Measurements from ENCODE around the gene HSPA1A.
"Not testable (repeated sequence)": the region's sequence is repeated elsewhere in the genome, so short reads cannot be mapped to it uniquely, and the experiment has no call there.

Gene HSPA1A

DNA sequence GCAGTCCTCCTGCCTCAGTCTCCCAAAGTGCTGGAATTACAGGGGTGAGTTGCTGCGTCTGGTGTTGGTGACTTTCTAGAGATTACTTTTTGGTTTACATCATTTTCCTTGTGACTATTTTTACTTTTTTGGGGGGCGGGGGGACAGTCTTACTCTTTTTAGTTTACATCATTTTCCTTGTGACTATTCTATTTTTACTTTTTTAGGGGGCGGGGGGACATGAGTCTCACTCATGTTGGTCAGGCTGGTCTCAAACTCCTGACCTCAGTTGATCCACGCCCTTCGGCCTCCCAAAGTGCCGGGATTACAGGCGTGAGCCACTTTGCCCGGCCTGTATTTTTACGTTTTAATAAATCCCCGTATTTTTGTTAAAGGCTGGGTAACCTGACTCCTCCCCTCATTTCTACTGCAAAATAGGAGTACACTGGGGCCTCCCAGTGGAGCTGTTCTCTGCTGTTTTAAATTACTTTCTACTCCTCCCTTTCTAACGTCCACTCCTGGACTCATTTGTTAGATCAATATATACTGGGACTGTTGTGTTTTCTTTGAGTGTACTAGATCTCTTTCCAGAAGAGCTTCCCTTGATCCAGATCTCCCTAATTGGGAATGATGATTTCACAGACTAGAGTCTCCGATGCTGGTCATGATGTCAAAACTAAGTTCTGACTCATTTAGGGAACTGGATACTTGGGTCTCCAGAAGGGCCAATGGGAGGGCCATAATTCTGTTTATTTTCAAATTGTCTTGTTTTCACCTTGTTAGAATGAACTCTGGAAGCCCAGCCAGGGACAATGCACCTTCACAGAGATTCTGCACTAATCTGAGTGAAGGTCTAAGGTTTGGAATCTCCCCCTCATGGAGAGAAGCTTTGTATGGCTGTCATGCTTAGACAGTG lies 21.4 kb downstream of the HSPA1A start:
- peak; percentile 53 for DNase-seq (ENCODE audit: low read depth)

DNA sequence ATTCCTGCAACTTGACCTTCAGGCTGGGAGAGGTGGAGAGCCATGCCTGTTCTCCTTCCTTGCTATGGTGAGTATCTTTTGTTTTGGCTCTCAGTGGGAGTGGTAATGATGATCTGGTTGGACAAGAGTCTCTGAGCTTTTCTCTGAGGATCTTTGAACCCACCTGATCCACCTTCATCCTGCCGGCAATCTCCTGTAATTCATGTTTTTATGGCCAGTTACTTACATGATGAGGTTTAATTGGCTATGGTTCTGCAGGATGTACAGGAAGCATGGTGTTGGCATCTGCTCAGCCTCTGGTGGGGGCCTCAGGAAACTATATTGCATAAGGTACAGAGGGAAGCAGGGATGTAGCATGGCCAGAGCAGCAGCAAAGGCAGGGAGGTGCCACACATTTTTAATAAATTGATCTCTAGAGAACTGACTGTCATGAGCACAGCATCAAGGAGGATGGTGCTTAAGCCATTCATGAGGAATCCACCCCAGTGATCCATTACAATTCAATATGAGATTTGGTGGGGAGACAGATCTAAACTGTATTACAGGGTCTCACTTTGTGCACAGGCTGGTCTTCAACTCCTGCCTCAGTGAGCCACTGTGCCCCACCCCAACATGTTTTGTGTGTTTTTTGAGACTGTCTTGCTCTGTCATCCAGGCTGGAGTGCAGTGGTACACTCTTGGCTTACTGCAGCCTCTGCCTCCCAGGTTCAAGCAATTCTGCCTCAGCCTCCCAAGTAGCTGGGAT lies 22.2 kb downstream of the HSPA1A start:
- DNase-seq (ENCODE audit: low read depth), result peak; percentile 42

DNA sequence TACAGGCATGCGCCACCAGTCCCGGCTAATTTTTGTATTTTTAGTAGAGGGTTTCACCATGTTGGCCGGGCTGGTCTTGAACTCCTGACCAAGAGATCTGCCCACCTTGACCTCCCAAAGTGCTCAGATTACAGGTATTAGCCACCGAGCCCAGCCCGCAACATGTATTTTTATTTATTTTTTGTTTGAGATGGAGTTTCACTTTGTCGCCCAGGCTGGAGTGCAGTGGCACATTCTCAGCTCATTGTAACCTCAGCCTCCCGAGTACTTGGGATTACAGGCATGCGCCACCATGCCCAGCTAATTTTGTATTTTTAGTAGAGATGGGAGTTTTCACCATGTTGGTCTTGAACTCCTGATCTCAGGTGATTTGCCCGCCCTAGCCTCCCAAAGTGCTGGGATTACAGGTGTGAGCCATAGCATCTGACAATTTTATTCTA lies 22.8 kb downstream of the HSPA1A start:
- not testable (repeated sequence) for DNase-seq (ENCODE audit: low read depth)

DNA sequence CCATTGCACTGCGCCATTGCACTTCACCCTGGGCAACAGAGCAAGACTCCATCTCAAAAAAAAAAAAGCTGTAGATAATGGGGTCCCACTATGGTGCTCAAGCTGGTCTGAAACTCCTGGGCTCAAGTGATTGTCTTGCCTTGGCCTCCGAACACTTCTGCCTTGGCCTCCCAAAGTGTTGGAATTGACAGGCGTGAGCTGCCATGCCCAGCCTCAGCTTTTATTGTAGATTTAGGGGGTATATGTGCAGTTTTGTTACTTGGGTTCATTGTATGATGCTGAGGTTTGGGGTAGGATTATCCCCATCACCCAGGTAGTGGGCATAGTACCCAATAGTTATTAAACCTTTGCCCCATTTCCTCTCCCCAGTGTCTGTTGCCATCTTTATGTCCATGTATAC lies 23.6 kb downstream of the HSPA1A start:
- no peak for DNase-seq (ENCODE audit: low read depth)

DNA sequence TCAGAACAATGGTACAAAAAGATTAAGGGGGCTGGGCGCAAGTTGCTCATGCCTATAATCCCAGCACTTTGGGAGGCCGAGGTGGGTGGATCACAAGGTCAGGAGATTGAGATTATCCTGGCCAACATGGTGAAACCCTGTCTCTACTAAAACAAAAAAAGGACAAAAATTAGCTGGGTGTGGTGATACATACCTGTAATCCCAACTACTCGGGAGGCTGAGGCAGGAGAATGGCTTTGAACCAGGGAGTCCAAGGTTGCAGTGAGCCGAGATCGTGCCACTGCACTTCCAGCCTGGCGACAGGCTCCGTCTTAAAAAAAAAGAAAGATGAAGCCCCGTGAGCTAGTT lies 24.4 kb downstream of the HSPA1A start:
- DNase-seq (ENCODE audit: low read depth), result not testable (repeated sequence)

DNA sequence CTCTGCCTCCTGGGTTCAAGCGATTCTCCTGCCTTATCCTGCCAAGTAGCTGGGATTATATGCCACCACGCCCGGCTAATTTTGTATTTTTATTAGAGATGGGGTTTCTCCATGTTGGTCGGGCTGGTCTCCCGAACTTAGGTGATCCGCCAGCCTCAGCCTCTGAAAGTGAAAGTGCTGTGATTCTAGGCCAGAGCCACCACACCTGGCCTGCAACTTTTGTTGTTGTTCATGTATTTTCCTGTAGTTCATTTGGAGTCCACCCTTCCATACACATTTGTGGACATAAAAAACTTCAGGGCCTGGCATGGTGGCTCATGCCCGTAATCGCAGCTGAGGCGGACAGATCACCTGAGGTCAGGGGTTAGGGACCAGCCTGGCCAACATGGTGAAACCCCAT lies 26.7 kb downstream of the HSPA1A start:
- no peak for DNase-seq (ENCODE audit: low read depth)

DNA sequence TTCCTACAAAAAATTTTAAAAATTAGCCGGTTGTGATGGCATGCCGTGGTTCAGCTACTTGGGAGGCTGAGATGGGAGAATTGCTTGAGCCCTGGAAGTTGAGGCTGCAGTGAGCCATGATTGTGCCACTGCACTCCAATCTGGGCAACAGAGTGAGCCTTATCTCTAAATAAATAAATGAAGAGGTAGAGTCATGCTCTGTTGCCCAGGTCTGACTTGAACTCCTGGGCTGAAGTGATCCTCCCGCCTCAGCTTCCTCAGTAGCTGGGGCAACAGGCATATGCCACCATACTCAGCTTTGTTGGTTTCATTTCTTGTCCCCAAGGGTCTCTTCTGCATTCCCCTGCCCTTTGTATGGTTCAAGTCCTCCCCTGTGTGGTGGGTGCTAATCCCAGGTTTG lies 29.2 kb downstream of the HSPA1A start:
- DNase-seq (ENCODE audit: low read depth), result no peak

DNA sequence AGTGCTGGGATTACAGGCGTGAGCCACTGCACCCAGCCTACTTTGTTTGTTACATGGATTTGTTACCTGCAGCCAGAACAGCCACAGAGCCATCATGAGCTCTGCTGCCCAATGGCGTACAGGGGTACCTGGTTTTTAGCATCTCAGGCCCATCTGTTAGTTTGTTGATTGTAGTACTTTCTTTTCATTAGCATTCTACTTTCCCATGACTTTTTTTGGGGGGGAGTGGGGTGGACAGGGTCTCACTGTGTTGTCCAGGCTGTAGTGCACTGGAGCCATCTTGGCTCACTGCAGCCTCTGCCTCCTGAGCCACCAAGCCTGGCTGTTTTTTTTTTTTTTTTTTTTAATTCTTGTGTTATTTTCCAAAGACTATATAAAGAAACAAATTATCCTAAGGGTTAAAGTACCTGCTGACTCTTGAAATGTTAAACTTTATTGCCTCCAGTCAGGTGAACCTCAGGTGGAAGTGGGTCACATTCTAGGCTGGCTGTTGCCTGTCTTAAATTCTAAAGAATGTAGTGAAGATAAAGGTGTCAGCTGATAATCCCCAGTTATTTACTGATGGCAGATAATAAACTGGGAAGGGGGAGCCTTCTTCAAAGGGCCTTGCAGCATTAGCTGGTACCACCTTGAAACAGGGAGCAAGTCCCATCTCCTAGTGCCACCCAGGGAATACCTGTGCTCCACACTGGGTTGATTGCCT lies 32.1 kb downstream of the HSPA1A start:
- DNase-seq (ENCODE audit: low read depth), result no peak

DNA sequence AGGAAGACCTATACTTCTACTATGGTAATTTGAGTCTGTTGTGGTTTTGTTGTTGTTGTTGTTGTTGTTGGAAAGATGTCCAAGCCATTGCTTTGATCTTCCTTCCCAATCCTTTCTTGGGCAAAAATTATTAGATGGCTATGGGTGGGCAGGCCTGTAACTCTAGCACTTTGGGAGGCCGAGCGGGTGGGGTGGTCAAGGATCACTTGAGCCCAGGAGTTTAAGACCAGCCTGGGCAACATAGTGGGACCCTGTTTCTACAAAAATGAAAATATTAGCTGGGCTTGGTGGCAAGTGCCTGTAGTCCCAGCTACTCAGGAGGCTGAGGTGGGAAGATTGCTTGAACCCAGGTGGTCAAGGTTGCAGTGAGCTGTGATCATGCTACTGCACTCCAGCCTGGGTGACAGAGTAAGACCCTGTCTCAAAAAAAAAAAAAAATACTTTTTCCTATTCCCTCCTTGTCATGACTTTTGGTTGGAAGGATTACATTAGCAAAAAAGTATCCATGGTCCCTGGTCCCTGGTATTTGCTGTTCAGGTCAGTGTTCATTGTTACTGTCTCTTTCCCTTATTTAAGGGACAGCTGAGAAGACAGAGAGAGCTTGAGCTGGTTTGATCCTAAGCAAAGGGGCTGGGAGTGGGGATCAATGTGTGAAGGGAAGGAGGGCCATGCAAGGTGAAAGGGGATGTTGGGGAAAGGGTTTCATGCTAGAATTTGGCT lies 35.6 kb downstream of the HSPA1A start:
- DNase-seq (ENCODE audit: low read depth), result no peak

DNA sequence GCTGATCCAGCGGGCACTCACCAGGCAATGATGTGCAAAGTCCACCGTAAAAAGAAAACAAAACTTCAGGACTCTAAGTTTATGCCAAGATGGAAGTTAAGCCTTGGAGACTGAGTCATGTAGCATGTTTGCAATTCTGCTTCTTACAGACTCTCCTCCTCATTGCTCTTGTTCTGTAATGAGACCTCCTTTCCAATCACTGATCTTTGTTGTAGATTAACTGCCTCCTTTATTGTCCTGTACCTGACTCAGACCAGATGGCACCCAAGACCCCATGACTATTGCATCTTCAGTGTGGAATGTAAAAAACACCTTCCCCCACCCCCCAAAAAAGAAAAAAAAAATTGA lies 36.1 kb downstream of the HSPA1A start:
- peak; percentile 24 for DNase-seq (ENCODE audit: low read depth)

DNA sequence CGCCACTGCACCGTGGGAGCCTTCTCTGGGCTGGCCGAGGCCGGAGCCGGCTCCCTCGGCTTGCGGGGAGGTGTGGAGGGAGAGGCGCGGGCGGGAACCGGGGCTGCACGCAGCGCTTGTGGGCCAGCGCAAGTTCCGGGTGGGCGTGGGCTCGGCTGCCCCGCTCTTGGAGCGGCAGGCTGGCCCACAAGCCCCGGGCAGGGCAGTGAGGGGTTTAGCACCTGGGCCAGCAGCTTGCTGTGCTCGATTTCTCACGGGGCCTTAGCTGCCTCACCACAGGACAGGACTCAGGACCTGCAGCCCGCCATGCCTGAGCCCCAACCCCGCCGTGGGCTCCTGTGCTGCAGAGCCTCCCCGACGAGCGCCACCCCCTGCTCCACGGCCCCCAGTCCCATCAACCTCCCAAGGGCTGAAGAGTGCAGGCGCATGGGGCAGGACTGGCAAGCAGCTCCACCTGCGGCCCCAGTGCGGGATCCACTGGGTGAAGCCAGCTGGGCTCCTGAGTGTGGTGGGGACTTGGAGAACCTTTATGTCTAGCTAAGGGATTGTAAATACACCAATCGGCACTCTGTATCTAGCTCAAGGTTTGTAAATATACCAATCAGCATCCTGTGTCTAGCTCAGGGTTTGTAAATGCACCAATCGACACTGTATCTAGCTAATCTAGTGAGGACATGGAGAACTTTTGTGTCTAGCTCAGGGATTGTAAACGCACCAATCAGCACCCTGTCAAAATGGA lies 36.8 kb downstream of the HSPA1A start:
- not testable (repeated sequence) for DNase-seq (ENCODE audit: low read depth)

DNA sequence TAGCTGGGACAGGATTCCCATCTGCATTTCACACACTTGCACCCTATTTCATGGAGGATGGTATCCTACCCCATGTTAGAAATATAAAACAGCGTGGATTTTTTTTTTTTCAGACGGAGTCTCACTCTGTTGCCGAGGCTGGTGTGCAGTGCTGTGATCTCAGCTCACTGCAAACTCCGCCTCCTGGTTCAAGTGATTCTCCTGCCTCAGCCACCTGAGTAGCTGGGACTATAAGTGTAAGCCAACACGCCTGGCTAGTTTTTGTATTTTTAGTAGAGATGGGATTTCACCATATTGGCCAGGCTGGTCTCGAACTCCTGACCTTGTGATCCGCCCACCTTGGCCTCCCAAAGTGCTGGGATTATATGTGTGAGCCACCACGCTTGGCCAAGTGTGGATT lies 42.4 kb downstream of the HSPA1A start:
- DNase-seq (ENCODE audit: low read depth), result not testable (repeated sequence)

DNA sequence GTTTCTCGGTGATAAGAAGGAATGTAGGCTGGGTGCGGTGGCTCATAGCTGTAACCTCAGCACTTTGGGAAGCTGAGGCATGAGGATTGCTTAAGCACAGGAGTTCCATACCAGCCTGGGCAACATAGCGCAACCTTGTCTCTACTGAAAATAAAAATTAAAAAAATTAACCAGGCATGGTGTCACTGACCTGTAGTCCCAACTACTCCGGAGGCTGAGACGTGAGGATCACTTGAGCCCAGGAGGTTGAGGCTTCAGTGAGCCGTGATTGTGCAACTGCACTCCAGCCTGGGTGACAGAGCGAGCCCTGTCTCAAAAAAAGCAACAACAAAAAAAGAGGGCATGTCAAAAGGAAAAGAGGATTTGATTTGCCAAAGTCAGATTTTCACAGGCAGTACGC lies 43.4 kb downstream of the HSPA1A start:
- no peak for DNase-seq (ENCODE audit: low read depth)

DNA sequence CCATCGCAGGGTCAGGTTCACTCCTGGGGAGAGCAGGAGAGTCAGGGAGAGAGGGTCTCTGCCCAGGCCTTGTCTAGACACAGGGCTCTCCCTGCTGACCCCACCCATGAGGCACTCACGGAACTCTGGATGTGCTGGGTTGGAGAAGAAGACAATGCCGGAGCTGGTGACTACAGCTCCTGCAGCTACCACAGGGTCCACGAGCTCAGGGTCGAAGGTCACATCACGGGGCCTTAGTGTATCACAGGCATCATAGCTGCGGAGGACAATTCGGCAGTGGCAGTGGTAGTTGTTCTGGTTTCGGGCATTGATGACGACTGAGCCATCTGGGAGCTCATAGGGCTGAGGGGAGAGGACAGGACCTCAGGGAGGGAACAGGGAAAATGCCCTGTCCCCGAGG lies 44.6 kb downstream of the HSPA1A start:
- no peak for DNase-seq (ENCODE audit: low read depth)

DNA sequence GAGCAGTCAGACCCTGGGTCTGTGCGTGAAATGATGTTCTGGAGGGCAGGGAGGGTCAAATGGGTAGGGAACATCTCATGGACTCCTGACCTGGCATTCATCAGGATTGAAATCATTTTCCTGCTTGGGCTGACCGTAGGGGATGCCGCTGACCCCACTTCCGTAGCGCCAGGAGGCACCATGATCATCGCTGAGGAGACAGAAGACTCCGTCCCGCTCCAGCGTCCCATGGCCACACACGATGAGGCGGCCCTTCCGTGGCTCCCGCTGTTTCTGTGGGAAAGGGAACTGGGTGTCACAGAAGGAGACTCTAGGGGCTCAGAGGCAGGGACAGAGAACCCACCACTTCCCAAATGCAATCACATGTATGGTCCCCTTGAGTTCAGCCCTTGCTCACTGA lies 45.0 kb downstream of the HSPA1A start:
- DNase-seq (ENCODE audit: low read depth), result no peak

DNA sequence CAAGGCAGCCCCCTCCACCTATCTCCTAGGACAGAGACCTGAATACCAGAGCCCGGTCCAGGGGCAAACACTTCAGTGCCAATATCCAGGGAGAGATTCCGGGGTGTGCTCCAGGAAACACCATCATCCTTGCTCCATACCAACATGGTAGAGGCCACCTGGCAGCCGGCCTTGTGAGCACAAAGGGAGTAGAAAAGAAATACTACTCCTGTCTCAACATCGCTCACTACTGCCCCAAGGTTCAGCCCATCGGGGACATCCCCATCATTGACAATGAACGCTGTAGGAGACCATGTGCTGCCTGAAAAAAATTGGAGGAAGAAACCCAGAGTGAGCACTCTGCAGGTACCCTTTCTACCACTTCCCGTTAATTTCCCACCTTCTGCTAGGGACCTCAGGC lies 45.8 kb downstream of the HSPA1A start:
- DNase-seq (ENCODE audit: low read depth), result no peak

DNA sequence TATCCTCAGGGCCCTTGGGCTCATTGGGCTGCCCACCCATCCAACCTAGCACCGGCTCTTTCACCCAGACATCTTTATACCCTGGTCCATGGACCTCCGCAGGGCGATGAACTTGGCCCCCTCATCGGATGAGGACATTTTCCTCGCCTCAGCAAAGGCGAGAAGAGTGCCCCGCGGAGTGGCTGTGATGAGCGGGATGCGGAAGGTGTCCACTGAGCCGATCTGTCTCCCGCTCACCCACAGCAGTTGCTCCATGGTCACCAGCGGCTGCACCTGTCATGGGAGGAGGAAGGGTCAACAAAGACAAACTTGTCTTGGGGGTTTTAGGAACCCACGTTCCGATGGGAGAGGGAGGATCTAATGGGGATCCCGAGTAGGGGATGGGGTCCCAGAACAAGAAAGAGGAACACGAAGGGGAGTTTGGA lies 46.6 kb downstream of the HSPA1A start:
- DNase-seq (ENCODE audit: low read depth), result no peak

DNA sequence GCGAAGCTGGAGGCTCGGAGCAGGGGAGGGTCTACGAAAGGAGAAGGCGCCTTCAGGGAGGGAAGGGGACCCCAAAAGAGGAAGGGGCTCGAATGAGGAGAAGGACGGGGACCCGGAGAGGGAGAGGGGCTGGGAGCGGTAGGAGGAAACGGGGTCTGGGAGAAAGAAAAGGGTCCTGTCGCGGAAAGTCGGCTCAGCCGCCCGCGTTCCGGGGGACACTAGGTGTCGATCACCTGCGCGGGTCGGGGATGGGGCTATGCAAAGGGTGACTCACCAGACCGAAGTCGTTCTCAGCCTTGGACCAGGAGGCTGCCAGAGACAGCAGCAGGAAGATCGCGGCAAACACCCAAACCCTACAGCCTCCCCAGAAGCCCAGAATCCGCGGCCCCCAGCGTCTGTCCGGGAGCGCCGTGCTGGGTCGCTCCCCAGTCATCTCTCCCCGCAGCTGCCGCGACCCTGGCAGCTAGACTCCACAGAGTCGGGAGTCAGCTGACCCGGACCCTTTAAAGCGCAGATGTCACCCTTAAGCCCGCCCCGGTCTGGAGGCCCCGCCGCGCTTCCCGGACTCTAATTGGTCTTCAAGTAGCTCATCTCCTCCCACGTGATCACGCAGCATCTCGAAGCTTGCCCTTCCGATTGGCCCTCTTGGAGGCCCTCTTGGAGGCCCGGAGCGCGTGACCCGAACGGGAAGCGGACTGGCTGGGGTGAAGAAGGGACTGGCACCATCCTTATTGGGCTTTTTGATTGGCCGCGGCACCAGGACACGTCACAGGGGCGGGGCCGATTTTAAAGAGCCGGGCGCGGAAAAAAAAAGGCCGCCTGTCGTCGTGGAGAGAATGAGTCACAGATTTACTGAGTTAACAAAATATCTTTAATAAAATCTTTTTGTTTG lies 47.2 kb downstream of the HSPA1A start, which contains the start of gene NEU1:
Gene NEU1 (minus strand): TSS at position 478 of the 892 bp plus-strand sequence. CDS start 45 bp downstream, at position 433.
- DNase-seq (ENCODE audit: low read depth), result peak; percentile 100

DNA sequence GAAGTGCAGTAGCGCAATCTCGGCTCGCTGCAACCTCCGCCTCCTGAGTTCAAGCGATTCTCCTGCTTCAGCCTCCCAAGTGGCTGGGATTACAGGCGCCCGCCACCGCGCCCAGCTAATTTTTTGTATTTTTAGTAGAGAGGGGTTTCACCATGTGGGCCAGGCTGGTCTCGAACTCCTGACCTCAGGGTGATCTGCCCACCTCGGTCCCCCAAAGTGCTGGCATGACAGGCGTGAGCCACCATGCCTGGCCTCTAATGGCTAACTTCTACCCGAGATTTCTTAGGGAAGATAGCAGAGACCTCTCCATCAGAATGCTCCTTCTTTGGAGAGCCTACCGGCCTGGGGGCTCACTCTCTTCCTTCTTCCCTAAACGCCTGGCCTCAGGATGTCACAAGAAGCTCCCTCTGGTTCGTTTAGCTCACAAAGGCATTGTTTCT lies 48.8 kb downstream of the HSPA1A start:
- DNase-seq (ENCODE audit: low read depth), result not testable (repeated sequence)

DNA sequence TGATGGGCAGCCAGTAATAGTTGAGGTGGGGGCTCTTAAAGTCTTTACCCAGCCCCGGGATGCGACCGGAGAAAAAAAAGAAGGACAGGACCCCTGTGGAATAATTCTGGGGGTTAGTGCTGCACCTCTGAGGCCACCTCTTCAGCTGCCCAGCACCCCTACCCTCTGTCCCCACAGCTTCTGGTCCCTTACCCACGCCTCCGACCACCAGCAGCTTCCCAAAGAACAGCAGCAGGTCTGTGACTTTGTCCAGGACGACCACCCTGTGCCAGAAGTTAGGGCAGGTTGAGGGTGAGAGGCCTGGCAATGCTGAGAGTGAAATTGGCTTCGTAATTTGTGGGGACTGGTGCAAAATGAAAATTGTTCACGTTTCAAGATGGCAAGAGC lies 49.5 kb downstream of the HSPA1A start:
- DNase-seq (ENCODE audit: low read depth), result no peak
